Stimulated activated CD4-positive, alpha-beta T cell treated with anti-CD3 and anti-CD28 coated beads, TNF-alpha, amount 100 ng/mL, for 1 hour (primary cell): ENCODE data around the gene SEC22A.
"Not testable (repeated sequence)": the region's sequence is repeated elsewhere in the genome, so short reads cannot be mapped to it uniquely, and the experiment has no call there.

Experiments
- DNase-seq, 3 donors: peaks; one replicate each; pipeline ENCODE4 v3.0.0-alpha.2; 2020; ENCODE audit warnings: low read depth in 3 of 3, low spot score in 1 of 3

SEC22A gene

DNA sequence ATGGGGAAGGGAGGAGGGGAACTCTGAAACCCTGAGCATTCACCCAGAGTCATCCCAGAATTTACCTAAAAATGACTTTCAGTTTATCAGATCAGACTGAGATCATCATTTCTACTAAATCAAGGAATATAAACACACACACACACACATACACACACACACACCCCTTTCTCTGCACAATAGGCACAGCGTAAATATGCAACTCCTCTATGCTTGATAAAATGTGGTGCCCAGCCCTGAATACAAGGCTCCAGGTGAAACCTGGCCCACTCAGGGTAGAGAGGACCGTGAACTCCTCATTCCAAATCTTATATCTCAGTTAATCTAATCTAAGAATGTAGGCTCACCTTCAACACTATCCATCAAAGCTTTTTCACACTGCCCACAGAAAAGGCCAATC lies 31.8 kb upstream of the SEC22A start:
- DNase-seq: no peak

DNA sequence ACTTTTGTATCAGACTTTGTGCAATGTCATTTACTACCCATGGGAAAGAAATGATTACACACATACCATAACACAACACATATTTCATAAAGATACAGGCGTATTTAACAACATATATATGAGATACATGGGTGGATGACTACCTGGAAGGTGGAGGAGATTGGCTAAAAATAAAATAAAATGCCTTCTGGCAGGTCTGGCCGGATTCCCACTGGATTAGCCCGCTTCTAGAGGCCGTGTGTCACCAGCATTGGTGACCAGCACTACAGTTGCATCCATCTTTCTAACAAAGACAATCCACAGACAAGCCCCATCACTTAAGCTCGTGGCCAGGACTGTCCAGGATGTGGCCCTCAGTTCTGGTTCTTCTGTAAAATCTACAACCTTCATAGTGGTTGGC lies 21.0 kb upstream of the SEC22A start:
- no peak for DNase-seq

DNA sequence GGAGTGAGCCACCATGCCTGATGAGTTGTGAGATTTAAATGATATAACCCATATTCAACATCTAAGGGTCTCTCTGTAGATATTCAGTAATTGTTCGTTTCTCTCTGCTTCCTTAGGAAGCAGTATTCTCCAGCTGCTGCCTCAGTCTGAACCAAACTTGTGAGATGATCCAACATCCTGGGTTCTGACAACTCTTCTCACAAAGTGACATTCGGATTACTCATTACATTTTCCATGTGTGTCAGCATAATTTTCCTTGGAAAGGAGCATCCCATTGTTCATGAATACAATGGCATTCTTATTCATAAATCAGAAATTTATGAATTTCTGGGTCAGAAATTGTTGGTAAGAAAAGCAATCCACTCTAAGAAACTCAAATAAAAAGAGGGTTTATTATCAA lies 15.0 kb upstream of the SEC22A start:
- DNase-seq: no peak

DNA sequence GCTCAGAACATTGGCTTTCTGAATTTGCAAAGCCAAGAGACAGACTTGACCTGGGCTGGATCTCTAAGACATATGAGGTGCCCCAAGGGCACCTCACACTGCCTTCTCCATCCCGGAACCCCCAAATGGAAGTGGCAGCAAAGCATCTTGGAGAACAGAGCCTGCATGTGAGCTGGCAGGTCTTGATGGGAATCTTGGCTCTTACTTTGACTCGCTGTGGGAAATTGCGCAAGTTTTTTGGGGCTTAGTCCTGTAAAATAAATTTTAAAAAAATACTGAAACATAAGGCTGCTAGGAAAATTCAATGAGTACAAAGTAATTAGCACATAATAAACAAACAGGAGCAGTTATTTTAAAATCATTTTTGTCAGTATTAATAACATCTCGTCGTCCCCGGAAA lies 13.7 kb upstream of the SEC22A start:
- DNase-seq: no peak

DNA sequence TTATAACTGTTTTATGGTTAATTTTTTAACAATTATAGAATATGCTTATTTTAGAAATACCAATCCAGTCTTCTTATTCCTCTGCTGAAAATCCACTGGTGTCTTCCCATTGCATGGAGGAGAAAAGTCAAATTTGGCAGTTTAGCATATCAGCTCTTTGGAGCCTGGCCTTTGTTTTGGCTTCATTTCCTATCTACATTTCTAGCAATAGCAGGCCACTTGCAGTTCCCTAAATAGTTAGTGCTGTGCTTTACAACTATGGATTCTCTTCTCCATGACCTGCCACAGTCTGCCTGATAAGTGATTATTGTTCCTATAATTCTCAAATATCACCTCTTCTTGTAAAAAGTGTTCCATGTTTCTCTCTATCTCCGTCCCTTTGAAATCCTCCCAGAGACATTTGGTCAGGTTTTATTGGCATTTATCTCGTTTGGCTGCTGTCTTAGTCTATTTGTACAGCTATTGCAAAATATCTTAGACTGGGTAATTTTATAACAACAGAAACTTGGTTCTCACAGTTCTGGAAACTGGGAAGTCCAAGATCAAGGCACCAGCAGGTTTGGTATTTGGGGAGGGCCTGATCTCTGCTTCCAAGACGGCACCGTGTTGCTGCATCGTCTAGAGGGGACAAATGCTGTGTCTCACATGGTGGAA lies 8.2 kb upstream of the SEC22A start:
- no peak for DNase-seq

GRCh38 chr3:123194552-123194951 lies 7.2 kb upstream of the SEC22A start:
- no peak for DNase-seq

- DNase-seq: no peak
Measured at GRCh38 chr3:123198372-123198771, 3.4 kb upstream of the SEC22A start.

- DNase-seq: no peak
Measured at GRCh38 chr3:123201223-123201556, 553 bp upstream of the SEC22A start.

- no peak for DNase-seq
Measured at GRCh38 chr3:123202451-123202850, 708 bp downstream of the SEC22A start.

DNA sequence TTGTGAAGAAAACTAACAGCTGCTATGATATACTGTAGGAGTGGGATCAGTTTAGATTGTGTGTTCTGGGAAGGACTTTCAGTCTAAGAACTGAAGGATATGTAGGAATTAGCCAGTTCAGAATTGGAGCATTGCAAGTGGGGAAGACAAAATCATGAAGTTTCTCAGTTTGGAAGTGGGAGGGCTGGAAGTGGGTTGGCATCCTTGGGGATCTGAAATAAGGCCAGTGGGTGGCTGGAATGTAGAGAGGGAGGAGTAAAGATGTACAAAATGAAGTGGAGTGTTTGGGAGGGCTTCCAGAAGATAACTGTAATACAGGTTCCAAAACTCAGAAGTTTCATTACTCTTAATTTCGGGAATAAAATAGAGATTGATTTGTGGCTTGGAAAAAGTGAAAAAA lies 17.2 kb downstream of the SEC22A start:
- DNase-seq: no peak

- not testable (repeated sequence) for DNase-seq
Measured at GRCh38 chr3:123221369-123221768, 19.6 kb downstream of the SEC22A start.

DNA sequence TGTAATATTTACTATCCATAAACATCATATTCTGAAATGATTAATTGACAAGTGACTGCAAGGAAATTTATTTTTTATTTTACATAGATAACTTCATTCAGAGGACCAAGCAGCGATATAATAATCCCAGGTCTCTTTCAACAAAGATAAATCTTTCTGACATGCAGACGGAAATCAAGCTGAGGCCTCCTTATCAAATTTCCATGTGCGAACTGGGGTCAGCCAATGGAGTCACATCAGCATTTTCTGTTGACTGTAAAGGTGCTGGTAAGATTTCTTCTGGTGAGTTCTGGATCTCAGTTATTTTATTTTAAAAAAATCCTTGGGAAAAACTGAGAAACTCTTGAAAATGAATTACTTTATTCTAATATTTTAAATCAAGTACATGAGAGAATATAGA lies 23.3 kb downstream of the SEC22A start:
- DNase-seq: no peak

- no peak for DNase-seq
Measured at GRCh38 chr3:123226549-123226948, 24.8 kb downstream of the SEC22A start.

- DNase-seq: no peak
Measured at GRCh38 chr3:123229145-123229544, 27.4 kb downstream of the SEC22A start.

- no peak for DNase-seq
Measured at GRCh38 chr3:123236902-123237301, 35.2 kb downstream of the SEC22A start.

DNA sequence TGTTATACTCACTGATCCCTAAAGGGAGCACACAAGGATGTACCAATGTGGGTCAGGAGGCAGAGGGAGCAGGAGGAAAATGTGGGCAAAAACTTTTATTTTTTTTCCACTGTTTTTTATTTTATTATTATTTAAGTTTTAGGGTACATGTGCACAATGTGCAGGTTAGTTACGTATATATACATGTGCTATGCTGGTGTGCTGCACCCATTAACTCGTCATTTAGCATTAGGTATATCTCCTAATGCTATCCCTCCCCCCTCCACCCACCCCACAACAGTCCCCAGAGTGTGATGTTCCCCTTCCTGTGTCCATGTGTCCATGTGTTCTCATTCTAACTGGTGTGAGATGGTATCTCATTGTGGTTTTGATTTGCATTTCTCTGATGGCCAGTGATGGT lies 37.4 kb downstream of the SEC22A start:
- not testable (repeated sequence) for DNase-seq

DNA sequence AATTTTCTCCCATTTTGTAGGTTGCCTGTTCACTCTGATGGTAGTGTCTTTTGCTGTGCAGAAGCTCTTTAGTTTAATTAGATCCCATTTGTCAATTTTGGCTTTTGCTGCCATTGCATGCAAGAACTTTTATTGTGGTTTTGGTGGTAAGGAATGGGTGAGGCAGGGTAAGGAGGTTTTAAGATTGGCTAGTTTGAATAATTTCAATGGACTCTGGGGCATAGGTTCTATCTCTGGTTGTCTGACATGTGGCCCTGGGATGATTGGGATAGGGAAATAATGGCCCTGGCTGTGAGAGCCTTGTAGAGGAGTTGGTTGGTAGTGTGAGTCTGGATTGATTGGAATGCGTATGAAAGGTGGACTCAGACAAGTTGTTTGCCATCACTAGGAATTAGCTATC lies 38.0 kb downstream of the SEC22A start:
- DNase-seq: no peak

DNA sequence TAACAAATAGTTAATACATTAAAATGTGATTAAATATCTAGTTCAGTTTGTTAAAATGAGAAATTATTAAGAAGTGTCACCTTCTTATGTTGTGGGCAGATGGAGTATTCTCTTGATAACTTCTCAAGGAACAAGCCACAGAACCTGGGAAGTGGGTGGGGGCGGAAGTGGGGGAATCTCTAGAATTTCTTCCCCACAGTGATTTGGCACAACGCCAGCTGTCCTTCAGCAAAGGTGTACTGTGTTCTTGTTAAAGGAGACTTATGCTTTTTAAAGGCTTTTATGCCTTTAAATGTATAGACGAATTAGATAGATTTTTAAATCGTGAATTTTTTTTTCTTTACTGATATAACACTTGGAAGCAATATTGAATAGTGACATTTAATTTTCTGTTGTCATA lies 42.4 kb downstream of the SEC22A start:
- no peak for DNase-seq

GRCh38 chr3:123246866-123247265 lies 45.1 kb downstream of the SEC22A start:
- DNase-seq: no peak

DNA sequence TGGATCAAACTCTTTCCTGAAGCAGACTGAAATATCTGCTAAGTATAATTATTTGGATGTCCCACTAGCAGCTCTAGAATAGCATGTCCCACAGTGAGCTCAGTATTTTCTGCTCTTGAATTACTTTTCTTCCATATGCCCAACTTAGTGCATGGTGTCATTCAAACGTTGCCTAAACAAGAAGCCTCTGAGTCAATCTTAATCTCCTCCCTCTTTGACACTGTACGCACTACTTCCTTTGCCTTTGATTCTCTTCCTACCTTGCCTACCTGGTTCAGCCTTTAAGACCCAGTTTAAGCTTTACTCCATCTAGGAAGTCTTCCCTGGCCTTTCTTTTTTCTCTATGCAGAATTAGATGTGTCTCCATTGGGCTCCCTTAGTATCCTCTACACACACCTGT lies 54.5 kb downstream of the SEC22A start:
- no peak for DNase-seq

DNA sequence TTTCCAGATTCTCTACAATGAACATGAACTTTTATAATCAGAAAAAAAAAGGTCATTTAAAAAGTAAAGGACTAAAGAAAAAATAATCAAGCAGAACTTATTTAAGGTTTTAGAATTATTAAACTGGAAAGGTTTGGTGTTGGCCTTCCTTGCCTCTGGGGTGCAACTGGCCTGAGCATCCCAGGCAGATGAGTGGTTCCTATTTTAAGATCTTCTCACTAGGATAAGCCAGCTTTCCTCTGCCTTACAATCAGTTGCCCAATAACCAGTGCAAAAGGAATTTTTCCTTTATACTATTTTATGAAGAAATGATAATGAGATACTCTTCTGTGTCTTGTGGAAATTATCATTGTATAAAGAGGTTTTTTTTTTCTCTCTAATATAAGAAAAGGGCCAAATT lies 56.6 kb downstream of the SEC22A start:
- DNase-seq: no peak

DNA sequence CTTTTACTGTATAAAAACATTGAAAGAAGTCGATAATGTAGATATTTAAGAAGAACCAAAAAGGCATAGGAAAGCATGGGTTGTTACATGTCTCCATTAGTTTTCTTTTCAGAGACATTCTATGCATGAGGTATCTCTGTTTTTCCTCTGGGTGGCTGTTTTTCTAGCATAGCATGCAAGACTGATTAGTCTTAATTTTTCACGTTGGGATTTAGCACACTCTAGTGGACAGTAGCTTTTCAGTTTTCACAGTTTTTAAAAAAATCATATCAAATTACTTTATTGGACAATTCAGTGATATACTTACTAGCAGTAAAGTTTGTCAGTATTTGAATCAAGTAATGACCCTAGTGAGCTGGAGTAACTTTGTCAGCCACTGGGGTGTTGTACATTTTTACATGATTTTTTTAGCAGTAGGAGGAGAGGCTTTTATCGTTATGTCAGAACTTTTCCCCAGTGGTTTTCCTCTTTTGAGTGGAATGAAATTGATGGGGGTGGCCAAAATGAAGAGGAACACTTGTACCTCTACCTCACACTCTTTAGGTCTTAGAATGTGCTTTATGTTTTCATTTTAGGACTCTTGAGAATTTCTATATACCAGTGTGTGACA lies 57.2 kb downstream of the SEC22A start:
- DNase-seq: no peak

DNA sequence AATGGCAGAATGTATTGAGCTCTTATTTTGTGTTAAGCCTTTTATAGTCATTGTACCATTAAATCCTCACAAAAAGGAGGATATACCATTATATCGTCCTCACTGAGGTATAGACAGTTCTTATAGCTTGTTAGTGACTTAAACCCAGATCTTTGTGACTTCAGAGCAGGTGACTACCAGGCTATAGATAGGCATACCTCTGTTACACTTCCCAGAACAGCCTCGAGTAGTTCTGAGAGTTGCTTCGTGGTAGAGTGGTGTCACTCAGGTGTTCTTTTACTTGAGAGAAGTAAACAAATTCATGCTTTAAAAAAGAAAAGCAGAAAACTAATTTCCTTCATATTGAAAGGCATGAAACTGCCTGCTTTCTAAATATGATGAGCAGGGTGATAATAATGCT lies 59.9 kb downstream of the SEC22A start:
- DNase-seq: no peak
